Peyer's patch (tissue), 4 donors: ENCODE results near the gene ARIH1. TPM values are rescaled to one million over a fixed set of nuclear protein-coding genes. Genes with fewer than 3 reads are reported as not detected.
"Not testable (repeated sequence)": the region's sequence is repeated elsewhere in the genome, so short reads cannot be mapped to it uniquely, and the experiment has no call there.

Source experiments
- DNase-seq, 3 donors: peaks; one replicate each; pipeline ENCODE4 v3.0.0-alpha.2; 2017 to 2019
- H3K27ac ChIP-seq, 4 donors: fragments of 200-600 bp; sonication (generic); one replicate each; pipeline ENCODE4 v1.5.1; 2016 to 2019
- H3K27me3 ChIP-seq, 2 donors: fragments of 200-600 bp; sonication (generic); one replicate each; pipeline ENCODE4 v1.5.1; 2019
- H3K36me3 ChIP-seq, 3 donors: fragments of 200-600 bp; sonication (generic); one replicate each; pipeline ENCODE4 v1.5.1; 2016 to 2019
- H3K4me1 ChIP-seq, 4 donors: fragments of 200-600 bp; sonication (generic); one replicate each; pipeline ENCODE4 v1.5.1; 2016 to 2019
- H3K4me3 ChIP-seq, 4 donors: fragments of 200-600 bp; sonication (generic); 1 replicate in 3 of 4; 2 replicates in 1 of 4; pipeline ENCODE4 v1.5.1; 2016 to 2019; ENCODE audit warnings: mild to moderate bottlenecking in 1 of 4
- H3K9me3 ChIP-seq, 4 donors: fragments of 200-600 bp; sonication (generic); one replicate each; pipeline ENCODE4 v1.5.1; 2016 to 2019; ENCODE audit warnings: mild to moderate bottlenecking in 1 of 4
- CTCF ChIP-seq, 6 experiments: fragments of 450-650 bp in 4 of 6; fragments of 200-600 bp in 2 of 6; sonication (generic) in 1 of 6; IDR thresholded peaks; one replicate each; pipeline ENCODE4 v1.5.1; 2017 to 2019; ENCODE audit warnings: antibody characterized with exemption in 6 of 6, mild to moderate bottlenecking in 3 of 6, moderate library complexity in 1 of 6
- POLR2A ChIP-seq, 2 donors: fragments of 450-650 bp; IDR thresholded peaks; one replicate each; pipeline ENCODE4 v1.5.1; 2017; ENCODE audit warnings: antibody characterized with exemption in 2 of 2, mild to moderate bottlenecking in 2 of 2, moderate library complexity in 2 of 2
- total RNA-seq, 4 donors: library from RNA; depleted of rRNA; stranded (reverse); fragments of >200 nt; gene quantifications; one replicate each; pipeline ENCODE4 v1.1.0, GENCODE V29; 2016

Gene ARIH1
- 10 to 100 TPM; 42.3 to 81.7 (median 52.3) TPM for total RNA-seq

GRCh38 chr15:72473614-72474465, at the start of gene ARIH1:
Gene ARIH1 (plus strand): TSS chr15:72474330. CDS start chr15:72474640, 310 bp downstream.
- TF ChIP-seq CTCF (IDR thresholded peaks at IDR 0.05) = peak in 4 of 6 experiments; percentile 29 to 47 (median 36)
- TF ChIP-seq POLR2A (IDR thresholded peaks at IDR 0.05) = peak; percentile 96 to 99
- H3K27ac ChIP-seq = peak within 1 kb of the TSS; percentile 99 to 100 (median 100)
- peak within 1 kb of the TSS; percentile 88 to 93 (median 92) for H3K4me3 ChIP-seq
- no peaks in the 10 kb centered on the region for H3K27me3 ChIP-seq
- peaks cover 0 to 34% (median 10%) of the 10 kb centered on the region in 4 donors for H3K4me1 ChIP-seq
- DNase-seq = peak; percentile 97 to 99 (median 99)
- peaks cover 0 to 10% (median 0%) of the 10 kb centered on the region in 3 donors for H3K36me3 ChIP-seq
- H3K9me3 ChIP-seq = no peaks in the 10 kb centered on the region

GRCh38 chr15:72426753-72427152, 47.4 kb upstream of the ARIH1 start:
- no peaks in the 10 kb centered on the region for H3K36me3 ChIP-seq

GRCh38 chr15:72437650-72438316, 36.3 kb upstream of the ARIH1 start:
- Histone ChIP-seq H3K27me3 (no peaks in the 10 kb centered on the region), H3K4me3 (no peak overlapping the region), H3K36me3 (no peaks in the 10 kb centered on the region), H3K4me1 (no peaks in the 10 kb centered on the region), H3K27ac (no peak overlapping the region), H3K9me3 (peaks cover 0 to 12% (median 6%) of the 10 kb centered on the region in 4 donors)
- no peak for DNase-seq
- no peak for TF ChIP-seq POLR2A (IDR thresholded peaks at IDR 0.05)
- TF ChIP-seq CTCF (IDR thresholded peaks at IDR 0.05) = no peak

More at GRCh38 chr15:72426753-72427152, 47.4 kb upstream of the ARIH1 start:
- Histone ChIP-seq H3K4me1 (no peaks in the 10 kb centered on the region), H3K27ac (no peak overlapping the region), H3K27me3 (no peaks in the 10 kb centered on the region), H3K9me3 (no peaks in the 10 kb centered on the region), H3K4me3 (no peak overlapping the region)
- TF ChIP-seq POLR2A (IDR thresholded peaks at IDR 0.05) (no peak), CTCF (IDR thresholded peaks at IDR 0.05) (no peak)
- no peak for DNase-seq

GRCh38 chr15:72442848-72443247, 31.3 kb upstream of the ARIH1 start:
- not testable (repeated sequence) for H3K4me1 ChIP-seq, H3K9me3 ChIP-seq, DNase-seq, H3K36me3 ChIP-seq, H3K27me3 ChIP-seq, H3K27ac ChIP-seq, H3K4me3 ChIP-seq

GRCh38 chr15:72445426-72445825, 28.7 kb upstream of the ARIH1 start:
- Histone ChIP-seq H3K4me1 (no peaks in the 10 kb centered on the region), H3K27ac (no peak overlapping the region), H3K9me3 (no peaks in the 10 kb centered on the region), H3K27me3 (no peaks in the 10 kb centered on the region), H3K4me3 (no peak overlapping the region), H3K36me3 (no peaks in the 10 kb centered on the region)
- DNase-seq = no peak
- TF ChIP-seq POLR2A (IDR thresholded peaks at IDR 0.05) (no peak), CTCF (IDR thresholded peaks at IDR 0.05) (no peak)

GRCh38 chr15:72450805-72451204, 23.3 kb upstream of the ARIH1 start:
- no peaks in the 10 kb centered on the region for H3K36me3 ChIP-seq

More at GRCh38 chr15:72450805-72451204, 23.3 kb upstream of the ARIH1 start:
- H3K4me3 ChIP-seq = no peak overlapping the region
- no peaks in the 10 kb centered on the region for H3K4me1 ChIP-seq
- no peak for DNase-seq
- no peaks in the 10 kb centered on the region for H3K27me3 ChIP-seq
- no peak overlapping the region for H3K27ac ChIP-seq
- H3K9me3 ChIP-seq = no peaks in the 10 kb centered on the region
- TF ChIP-seq CTCF (IDR thresholded peaks at IDR 0.05) = no peak
- no peak for TF ChIP-seq POLR2A (IDR thresholded peaks at IDR 0.05)
